ENCODE results near the gene DNAH8. TPM values are rescaled to one million over a fixed set of nuclear protein-coding genes. Genes with fewer than 3 reads are reported as not detected.
A peak's percentile ranks its signal among the peaks of the same experiment; 100 is the strongest.

DNAH8 gene
- total and polyA plus RNA-seq, 8 donors: under 0.01 to 0.18 TPM; not detected in 6

- WGBS, 5 donors: 68 to 80% (median 70%) methylated on average over 4 of the region's 4 CpGs
- no peaks in the 10 kb centered on the region for H3K9me3 ChIP-seq
- DNase-seq: no peak
- TF ChIP-seq POLR2AphosphoS5 (IDR thresholded peaks at IDR 0.05): no peak
- no peak for TF ChIP-seq CTCF (IDR thresholded peaks at IDR 0.05)
- TF ChIP-seq POLR2A (IDR thresholded peaks at IDR 0.05): no peak
- no peak for TF ChIP-seq EP300 (IDR thresholded peaks at IDR 0.05)
- H3K4me3 ChIP-seq: no peak overlapping the region
- no peaks in the 10 kb centered on the region for H3K36me3 ChIP-seq
- no peak overlapping the region for H3K27ac ChIP-seq
- no peaks in the 10 kb centered on the region for H3K27me3 ChIP-seq
- intact Hi-C loops (cut with DNase I; ENCODE audit: low total_unique reads): no loop called here
- H3K4me1 ChIP-seq: no peaks in the 10 kb centered on the region
These were observed 302.4 kb downstream of the DNAH8 start for GRCh38 chr6:39017547-39017880.

GRCh38 chr6:39018103-39018502 is 303.0 kb downstream of the DNAH8 start:
- intact Hi-C loops (cut with DNase I; ENCODE audit: low total_unique reads): no loop called here
- Histone ChIP-seq H3K27ac (no peak overlapping the region), H3K27me3 (no peaks in the 10 kb centered on the region), H3K36me3 (no peaks in the 10 kb centered on the region), H3K4me3 (no peak overlapping the region), H3K4me1 (no peaks in the 10 kb centered on the region), H3K9me3 (no peaks in the 10 kb centered on the region)
- TF ChIP-seq POLR2A (IDR thresholded peaks at IDR 0.05) (no peak), EP300 (IDR thresholded peaks at IDR 0.05) (no peak), POLR2AphosphoS5 (IDR thresholded peaks at IDR 0.05) (no peak), CTCF (IDR thresholded peaks at IDR 0.05) (no peak)
- WGBS, 5 donors: 41 to 51% (median 48%) methylated on average over 5 of the region's 5 CpGs
- DNase-seq: peak; percentile 29 to 89

- Histone ChIP-seq H3K36me3 (no peaks in the 10 kb centered on the region), H3K9me3 (no peaks in the 10 kb centered on the region), H3K27ac (no peak overlapping the region), H3K4me3 (no peak overlapping the region), H3K4me1 (no peaks in the 10 kb centered on the region), H3K27me3 (no peaks in the 10 kb centered on the region)
- WGBS, 5 donors: 75 to 90% (median 89%) methylated on average over 2 of the region's 2 CpGs
- intact Hi-C loops (cut with DNase I; ENCODE audit: low total_unique reads): no loop called here
- TF ChIP-seq EP300 (IDR thresholded peaks at IDR 0.05) (no peak), CTCF (IDR thresholded peaks at IDR 0.05) (no peak), POLR2AphosphoS5 (IDR thresholded peaks at IDR 0.05) (no peak), POLR2A (IDR thresholded peaks at IDR 0.05) (no peak)
- no peak for DNase-seq
These were observed 305.0 kb downstream of the DNAH8 start for GRCh38 chr6:39020136-39020535.

GRCh38 chr6:39021041-39021440 is 305.9 kb downstream of the DNAH8 start:
- intact Hi-C loops (cut with DNase I; ENCODE audit: low total_unique reads): no loop called here
- WGBS, 5 donors: 83 to 87% (median 86%) methylated on average over 2 of the region's 2 CpGs
- no peaks in the 10 kb centered on the region for H3K4me1 ChIP-seq
- H3K4me3 ChIP-seq: no peak overlapping the region
- H3K9me3 ChIP-seq: no peaks in the 10 kb centered on the region
- H3K27me3 ChIP-seq: no peaks in the 10 kb centered on the region
- no peak overlapping the region for H3K27ac ChIP-seq
- H3K36me3 ChIP-seq: no peaks in the 10 kb centered on the region
- TF ChIP-seq POLR2A (IDR thresholded peaks at IDR 0.05) (no peak), POLR2AphosphoS5 (IDR thresholded peaks at IDR 0.05) (no peak), CTCF (IDR thresholded peaks at IDR 0.05) (no peak), EP300 (IDR thresholded peaks at IDR 0.05) (no peak)
- DNase-seq: no peak
